ENCODE data around the gene APH1B.

GRCh38 chr15:63338170-63338569, 60.8 kb downstream of the APH1B start:
- no peak for TF ChIP-seq CTCF (conservative IDR thresholded peaks at IDR 0.05; ENCODE audit: low read depth, low read length)
- no peak for TF ChIP-seq POLR2A (IDR thresholded peaks at IDR 0.05; ENCODE audit: low read depth, low read length)
- no peak for TF ChIP-seq ELK1 (IDR thresholded peaks at IDR 0.05; ENCODE audit: borderline replicate concordance, low read depth, low read length)
- no peak for TF ChIP-seq SMC3 (IDR thresholded peaks at IDR 0.05; ENCODE audit: low read depth, low read length)
- no peak for TF ChIP-seq MAZ (IDR thresholded peaks at IDR 0.05; ENCODE audit: borderline replicate concordance, low read depth, low read length)
- no peak for TF ChIP-seq RAD21 (IDR thresholded peaks at IDR 0.05; ENCODE audit: low read length)
- no peak for TF ChIP-seq RCOR1 (IDR thresholded peaks at IDR 0.05; ENCODE audit: insufficient replicate concordance, low read length)
- TF ChIP-seq USF2 (IDR thresholded peaks at IDR 0.05; ENCODE audit: low read depth, low read length), result no peak
- no peak for TF ChIP-seq FOS (IDR thresholded peaks at IDR 0.05; ENCODE audit: low read depth, low read length)
- TF ChIP-seq RFX5 (IDR thresholded peaks at IDR 0.05; ENCODE audit: low read depth, low read length), result no peak
- TF ChIP-seq CEBPB (IDR thresholded peaks at IDR 0.05; ENCODE audit: low read depth, low read length), result peak; percentile 67
- TF ChIP-seq BHLHE40 (IDR thresholded peaks at IDR 0.05; ENCODE audit: low read depth, low read length), result no peak
- no peak for TF ChIP-seq MAFK (IDR thresholded peaks at IDR 0.05; ENCODE audit: low read depth, low read length)
- no peak for TF ChIP-seq NFE2L2 (IDR thresholded peaks at IDR 0.05; ENCODE audit: low read depth, low read length)

Data from IMR-90 (cell line).